H1 (cell line): Measurements from ENCODE around the gene MACROD2. TPM values are rescaled to one million over a fixed set of nuclear protein-coding genes. Genes with fewer than 3 reads are reported as not detected.

Experiments
- CTCF ChIA-PET: fragments of 300-600 bp; sonication (Branson Sonifier 250); formaldehyde crosslinking; loops from one replicate; lab custom pipeline; 2021; ENCODE audit not compliant: partially characterized antibody; lab: Charles Lee
- POLR2A ChIA-PET: fragments of 300-600 bp; sonication (Branson Sonifier 250); formaldehyde crosslinking; loops from one replicate; lab custom pipeline; 2021; ENCODE audit warnings: inconsistent platforms; ENCODE audit not compliant: partially characterized antibody; lab: Charles Lee
- DNase-seq, 2 experiments: peaks; one replicate each; pipeline versions ENCODE4 v3.0.0 to v3.0.0-alpha.2; 2010 to 2022; ENCODE audit warnings: low spot score in 2 of 2, low read depth in 1 of 2, mixed read lengths in 1 of 2
- FAIRE-seq: peaks from 2 replicates; lab custom pipeline; 2011; peaks lifted over from hg19 to GRCh38; lab: Jason Lieb, UNC
- H2AFZ ChIP-seq: 2 replicates; pipeline ENCODE4 v1.8.1; 2012; ENCODE audit warnings: low read length, inconsistent platforms
- H2AK5ac ChIP-seq: 2 replicates; pipeline ENCODE4 v1.6.1; 2013; ENCODE audit warnings: low read depth, low read length
- H2BK120ac ChIP-seq: replicated peaks from 2 replicates; pipeline ENCODE3; 2013; ENCODE audit warnings: low read depth, low read length, inconsistent platforms
- H2BK12ac ChIP-seq: 2 replicates; pipeline ENCODE4 v1.6.1; 2013; ENCODE audit warnings: low read depth, low read length
- H2BK15ac ChIP-seq: 2 replicates; pipeline ENCODE4 v1.6.1; 2013; ENCODE audit warnings: low read length
- H2BK20ac ChIP-seq: 2 replicates; pipeline ENCODE4 v1.6.1; 2013; ENCODE audit warnings: low read length
- H2BK5ac ChIP-seq: 2 replicates; pipeline ENCODE4 v1.6.1; 2013; ENCODE audit warnings: low read depth, low read length
- H3K14ac ChIP-seq: 2 replicates; pipeline ENCODE4 v1.6.1; 2013; ENCODE audit warnings: inconsistent platforms; ENCODE audit not compliant: insufficient read length
- H3K18ac ChIP-seq: 2 replicates; pipeline ENCODE4 v1.6.1; 2013; ENCODE audit warnings: low read length; ENCODE audit errors: extremely low read depth
- H3K23ac ChIP-seq: 2 replicates; pipeline ENCODE4 v1.6.1; 2013; ENCODE audit warnings: inconsistent platforms; ENCODE audit not compliant: insufficient read length
- H3K23me2 ChIP-seq: 2 replicates; pipeline ENCODE4 v1.6.1; 2013; ENCODE audit warnings: low read depth, low read length
- H3K27ac ChIP-seq: 2 replicates; pipeline ENCODE4 v1.6.1; 2011; ENCODE audit warnings: low read depth, low read length, inconsistent platforms
- H3K27me3 ChIP-seq, 4 experiments: replicated peaks in 1 of 4; 1 replicate in 1 of 4; 2 replicates in 3 of 4; pipeline versions ENCODE4 v1.6.1 to v1.8.1; 2011 to 2013; ENCODE audit warnings: low read length in 3 of 4, mild to moderate bottlenecking in 3 of 4, inconsistent platforms in 2 of 4, mixed read lengths in 2 of 4, moderate library complexity in 1 of 4; ENCODE audit not compliant: control insufficient read depth in 3 of 4, insufficient read depth in 3 of 4; ENCODE audit errors: extremely low read depth in 1 of 4
- H3K36me3 ChIP-seq, 4 experiments: 2 replicates each; pipeline versions ENCODE4 v1.6.1 to v1.8.1; 2011 to 2013; ENCODE audit warnings: mild to moderate bottlenecking in 4 of 4, low read length in 3 of 4, moderate library complexity in 2 of 4, control low read depth in 1 of 4, inconsistent platforms in 1 of 4; ENCODE audit not compliant: insufficient read depth in 4 of 4, control insufficient read depth in 2 of 4
- H3K4ac ChIP-seq: replicated peaks from 2 replicates; pipeline ENCODE3; 2013; ENCODE audit warnings: low read length, low read depth, mixed read lengths, inconsistent platforms; ENCODE audit not compliant: insufficient read length
- H3K4me1 ChIP-seq, 4 experiments: replicated peaks in 1 of 4; 1 replicate in 1 of 4; 2 replicates in 3 of 4; pipeline versions ENCODE4 v1.6.1 to v1.8.1; 2011 to 2013; ENCODE audit warnings: low read length in 3 of 4, inconsistent platforms in 2 of 4, mixed read lengths in 1 of 4; ENCODE audit not compliant: insufficient read depth in 4 of 4, control insufficient read depth in 3 of 4
- H3K4me2 ChIP-seq, 2 experiments: 2 replicates each; pipeline versions ENCODE4 v1.6.1 to v1.8.1; 2011 to 2013; ENCODE audit warnings: low read depth in 2 of 2, low read length in 2 of 2, control low read depth in 1 of 2, inconsistent platforms in 1 of 2, mild to moderate bottlenecking in 1 of 2; ENCODE audit not compliant: insufficient read depth in 1 of 2
- H3K4me3 ChIP-seq, 4 experiments: fragments of 200-600, 300-600 bp in 1 of 4; sonication (generic), shearing (Covaris generic), sonication (Bioruptor Twin) in 1 of 4; 2 replicates each; pipeline versions ENCODE4 v1.5.1 to v1.8.1; 2011 to 2016; ENCODE audit warnings: low read length in 4 of 4, low read depth in 3 of 4, control low read depth in 2 of 4, inconsistent platforms in 2 of 4, mild to moderate bottlenecking in 2 of 4, mixed read lengths in 1 of 4, moderate library complexity in 1 of 4; ENCODE audit not compliant: insufficient read depth in 2 of 4; ENCODE audit errors: extremely low read depth in 1 of 4
- H3K56ac ChIP-seq: replicated peaks from 2 replicates; pipeline ENCODE3; 2013; ENCODE audit warnings: low read depth, mild to moderate bottlenecking, mixed read lengths, low read length, inconsistent platforms; ENCODE audit not compliant: insufficient read length
- H3K79me1 ChIP-seq: 2 replicates; pipeline ENCODE4 v1.6.1; 2013; ENCODE audit warnings: low read depth, low read length, control low read depth
- H3K79me2 ChIP-seq, 2 experiments: 2 replicates each; pipeline versions ENCODE4 v1.6.1 to v1.8.1; 2012 to 2013; ENCODE audit warnings: low read length in 2 of 2, mild to moderate bottlenecking in 2 of 2, inconsistent platforms in 1 of 2; ENCODE audit not compliant: insufficient read depth in 2 of 2, control insufficient read depth in 1 of 2
- H3K9ac ChIP-seq, 4 experiments: replicated peaks in 1 of 4; 1 replicate in 1 of 4; 2 replicates in 3 of 4; pipeline versions ENCODE4 v1.6.1 to v1.8.1; 2011 to 2013; ENCODE audit warnings: low read depth in 3 of 4, low read length in 3 of 4, control low read depth in 2 of 4, mild to moderate bottlenecking in 2 of 4, moderate library complexity in 2 of 4, inconsistent platforms in 1 of 4; ENCODE audit errors: extremely low read depth in 1 of 4
- H3K9me3 ChIP-seq, 2 experiments: 2 replicates each; pipeline versions ENCODE4 v1.6.1 to v1.8.1; 2012 to 2013; ENCODE audit warnings: mild to moderate bottlenecking in 2 of 2, moderate library complexity in 2 of 2, control low read depth in 1 of 2, inconsistent platforms in 1 of 2, low read depth in 1 of 2, low read length in 1 of 2, mixed read lengths in 1 of 2; ENCODE audit not compliant: insufficient read depth in 2 of 2
- H4K20me1 ChIP-seq, 2 experiments: replicated peaks in 1 of 2; 2 replicates each; pipeline versions ENCODE3 to v1.8.1; 2011 to 2013; ENCODE audit warnings: inconsistent platforms in 2 of 2, low read length in 2 of 2, mild to moderate bottlenecking in 1 of 2; ENCODE audit not compliant: insufficient read depth in 2 of 2, control insufficient read depth in 1 of 2
- H4K5ac ChIP-seq: 2 replicates; pipeline ENCODE4 v1.6.1; 2013; ENCODE audit warnings: low read length, low read depth, mixed read lengths, inconsistent platforms; ENCODE audit not compliant: insufficient read length
- H4K8ac ChIP-seq: 2 replicates; pipeline ENCODE4 v1.8.0; 2013; ENCODE audit warnings: mild to moderate bottlenecking, moderate library complexity, low read length, inconsistent platforms; ENCODE audit not compliant: insufficient read depth; ENCODE audit errors: extremely low read depth
- H4K91ac ChIP-seq: replicated peaks from 2 replicates; pipeline ENCODE3; 2013; ENCODE audit warnings: low read length, mixed read lengths, inconsistent platforms; ENCODE audit not compliant: insufficient read length
- TAF7 ChIP-seq: optimal IDR thresholded peaks from 2 replicates; pipeline ENCODE3; 2011; ENCODE audit warnings: low read depth, mild to moderate bottlenecking, inconsistent platforms, low read length, moderate library complexity, borderline replicate concordance
- WGBS, 2 experiments: shearing (Covaris generic) in 1 of 2; methylation state at CpG; one replicate each; pipeline versions ENCODE4 v1.1.6 to v1.1.7; 2013 to 2015; ENCODE audit warnings: low lambda C conversion rate in 2 of 2, mixed read lengths in 2 of 2, inconsistent platforms in 1 of 2, low coverage in 1 of 2, missing lambda C conversion rate in 1 of 2; ENCODE audit not compliant: insufficient replicate concordance in 2 of 2, insufficient coverage in 1 of 2, insufficient read length in 1 of 2; ENCODE audit errors: extremely low coverage in 1 of 2, missing lambda C conversion rate in 1 of 2; 5-methylcytosine and 5-hydroxymethylcytosine counted together
- polyA plus RNA-seq, 7 experiments: library from polyadenylated mRNA; depleted of rRNA in 3 of 7; stranded (reverse) in 5 of 7; unstranded in 2 of 7; fragments of >200 nt in 5 of 7; fragments of 200-250 nt in 2 of 7; gene quantifications; 1 replicate in 5 of 7; 2 replicates in 1 of 7; 4 replicates in 1 of 7; pipeline versions ENCODE4 v1.2.1 to v1.2.3, GENCODE V29; 2011 to 2013; ENCODE audit warnings: missing spikeins in 2 of 7, mixed read lengths in 2 of 7
- total RNA-seq: library from RNA; stranded (reverse); fragmentation: NEBNext Ultra II Directional; extraction: Animal tissue kit (Norgen Biotek cat#: 25700); gene quantifications from 2 replicates; pipeline ENCODE4 v1.2.1, GENCODE V29; 2021

The MACROD2 gene
- total and polyA plus RNA-seq, 2 of the 8 experiments (the other 6 are each of a cell fraction or from before 2014, with no cell fraction given) = 0.70 to 3.9 TPM

DNA sequence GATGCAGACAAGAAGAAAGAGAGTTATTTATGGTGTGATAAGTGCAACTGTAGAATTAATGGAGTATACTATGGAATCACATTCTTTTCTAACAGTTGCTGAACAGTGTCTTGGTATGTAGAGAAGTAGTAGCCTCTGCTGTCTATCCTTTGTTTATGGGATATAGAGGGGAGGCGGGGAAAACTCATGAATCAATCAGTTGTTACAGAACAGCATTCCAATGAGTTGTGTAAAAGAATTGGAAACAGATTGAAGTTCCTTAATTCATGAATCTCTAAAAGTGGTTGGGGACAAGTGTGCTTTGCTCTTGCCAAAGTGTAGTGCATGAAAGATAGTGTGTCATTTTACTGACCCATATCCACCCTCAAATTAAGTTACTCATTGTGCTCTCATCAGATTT is 264.4 kb downstream of the MACROD2 start:
- WGBS, 2 experiments = 89% methylated on average over 1 of the region's 1 CpG; no CpG with 5 or more reads in 1 of the 2 experiments
- H4K20me1 ChIP-seq = no peaks in the 10 kb centered on the region
- no peak for TF ChIP-seq TAF7

More for the DNA sequence above, 264.4 kb downstream of the MACROD2 start:
- Histone ChIP-seq H3K56ac (no peak overlapping the region), H2BK15ac (no peak overlapping the region), H3K23ac (no peak overlapping the region), H3K4ac (no peak overlapping the region), H3K18ac (no peak overlapping the region), H4K91ac (no peak overlapping the region), H4K8ac (no peak overlapping the region), H3K4me2 (no peak overlapping the region), H2AK5ac (no peak overlapping the region), H3K23me2 (no peaks in the 10 kb centered on the region; the same call in 1 of the 2 replicates), H3K9ac (no peak overlapping the region), H3K27ac (no peak overlapping the region), H3K79me2 (no peaks in the 10 kb centered on the region), H3K36me3 (no peaks in the 10 kb centered on the region), H2AFZ (no peak overlapping the region), H2BK12ac (no peak overlapping the region), H2BK120ac (no peak overlapping the region), H3K79me1 (no peaks in the 10 kb centered on the region), H3K9me3 (no peaks in the 10 kb centered on the region), H3K4me3 (no peak overlapping the region), H2BK20ac (no peak overlapping the region), H3K27me3 (no peaks in the 10 kb centered on the region), H4K5ac (no peak overlapping the region), H3K14ac (no peak overlapping the region), H3K4me1 (no peaks in the 10 kb centered on the region), H2BK5ac (no peak overlapping the region)
- CTCF ChIA-PET = interaction anchor here (1.2 kb wide), 1 partner anchor 16 kb away, joined by 3 read pairs; no protein-coding TSS in a partner anchor
- no peak for FAIRE-seq
- POLR2A ChIA-PET = no interaction called here
- no peak for DNase-seq
